ENCODE data around the gene ZMYND11. TPM values are rescaled to one million over a fixed set of nuclear protein-coding genes. Genes with fewer than 3 reads are reported as not detected.
A peak's percentile ranks its signal among the peaks of the same experiment; 100 is the strongest.

ZMYND11 gene
- total and polyA plus RNA-seq, 2 of the 13 experiments (the other 11 are each of a cell fraction or from before 2014, with no cell fraction given), result 17.5 to 38.7 TPM

GRCh38 chr10:230758-231157, 95.5 kb downstream of the ZMYND11 start:
- Histone ChIP-seq H3K79me2 (ENCODE audit: insufficient read depth, low read length) (no peaks in the 10 kb centered on the region), H3K4me1 (ENCODE audit: insufficient read depth, low read length) (no peaks in the 10 kb centered on the region), H4K20me1 (ENCODE audit: insufficient read depth, low read length) (no peaks in the 10 kb centered on the region), H3K36me3 (replicated peaks in 1 of 2; ENCODE audit: control insufficient read depth in 1 of 2, insufficient read depth in 2 of 2, low read length in 2 of 2) (no peaks in the 10 kb centered on the region; a peak in 1 of 5 replicates), H3K4me2 (ENCODE audit: low read depth, low read length) (no peak overlapping the region), H3K27ac (ENCODE audit: extremely low read length, insufficient read depth, low read length) (no peak overlapping the region), H3K9ac (ENCODE audit: insufficient read depth, low read depth, low read length) (no peak overlapping the region), H2AFZ (ENCODE audit: low read length) (no peak overlapping the region), H3K9me3 (ENCODE audit: low read length) (no peaks in the 10 kb centered on the region), H3K4me3 (replicated peaks in 1 of 3; ENCODE audit: insufficient read depth in 1 of 3, low read depth in 2 of 3, low read length in 3 of 3) (no peak overlapping the region), H3K27me3 (ENCODE audit: control insufficient read depth in 1 of 2, insufficient read depth in 2 of 2, low read length in 2 of 2) (no peaks in the 10 kb centered on the region; a peak in 1 of 5 replicates)
- TF ChIP-seq ZNF205 (CRISPR knock-in tag; IDR thresholded peaks at IDR 0.05) (no peak), ZMYM4 (CRISPR knock-in tag; IDR thresholded peaks at IDR 0.05) (0 out of 2 replicates have a peak, but pooled peaks have one; percentile 14), SP140L (CRISPR knock-in tag; IDR thresholded peaks at IDR 0.05; ENCODE audit: borderline replicate concordance) (no peak), KLF9 (CRISPR knock-in tag; IDR thresholded peaks at IDR 0.05; ENCODE audit: low read depth) (no peak), HOXA9 (CRISPR knock-in tag; IDR thresholded peaks at IDR 0.05; ENCODE audit: borderline replicate concordance) (no peak), DMTF1 (CRISPR knock-in tag; IDR thresholded peaks at IDR 0.05) (no peak)
- FAIRE-seq, result peak; percentile 23
- WGBS (ENCODE audit: low lambda C conversion rate), result 97% methylated on average over 9 of the region's 9 CpGs
- CTCF ChIA-PET (ENCODE audit: low intra/inter-chr PET ratio, low total read pairs), result no interaction called here
- in situ Hi-C loops (cut with HindIII; ENCODE audit: extremely low pct_ligation_motif_present, low pct_unique_long_range_greater_than_20kb) (no loop called here), intact Hi-C loops (cut with micrococcal nuclease; ENCODE audit: unreplicated experiment) (no loop called here)
- ATAC-seq, result peak; percentile 67
- peak; percentile 15 for DNase-seq (ENCODE audit: low spot score)
- POLR2A ChIA-PET, result interaction anchor here (0.7 kb wide), 1 partner anchor 191 kb away, joined by 3 read pairs; no protein-coding TSS in a partner anchor
- no TSS peak for BruUV-seq (replicated peaks)

GRCh38 chr10:232061-232460, 96.8 kb downstream of the ZMYND11 start:
- TF ChIP-seq ZNF782 (CRISPR knock-in tag; IDR thresholded peaks at IDR 0.05; ENCODE audit: borderline replicate concordance), result no peak
- TF ChIP-seq ZBTB20 (CRISPR knock-in tag; IDR thresholded peaks at IDR 0.05; ENCODE audit: borderline replicate concordance, low read depth), result no peak
- TF ChIP-seq ZNF44 (CRISPR knock-in tag; IDR thresholded peaks at IDR 0.05), result no peak
- no peak for TF ChIP-seq CEBPG (CRISPR knock-in tag; IDR thresholded peaks at IDR 0.05)
- TF ChIP-seq DMAP1 (CRISPR knock-in tag; IDR thresholded peaks at IDR 0.05), result no peak
- TF ChIP-seq ZNF577 (CRISPR knock-in tag; IDR thresholded peaks at IDR 0.05; ENCODE audit: borderline replicate concordance, low read depth), result no peak
- TF ChIP-seq HES4 (CRISPR knock-in tag; IDR thresholded peaks at IDR 0.05; ENCODE audit: borderline replicate concordance), result no peak
- no peak for TF ChIP-seq ZNF234 (CRISPR knock-in tag; conservative IDR thresholded peaks at IDR 0.05)
- Histone ChIP-seq H3K9me3 (ENCODE audit: low read length) (no peaks in the 10 kb centered on the region), H3K4me2 (ENCODE audit: low read depth, low read length) (no peak overlapping the region), H3K27me3 (ENCODE audit: control insufficient read depth in 1 of 2, insufficient read depth in 2 of 2, low read length in 2 of 2) (no peaks in the 10 kb centered on the region; a peak in 1 of 5 replicates), H4K20me1 (ENCODE audit: insufficient read depth, low read length) (no peaks in the 10 kb centered on the region), H3K4me3 (replicated peaks in 1 of 3; ENCODE audit: insufficient read depth in 1 of 3, low read depth in 2 of 3, low read length in 3 of 3) (no peak overlapping the region), H3K36me3 (replicated peaks in 1 of 2; ENCODE audit: control insufficient read depth in 1 of 2, insufficient read depth in 2 of 2, low read length in 2 of 2) (no peaks in the 10 kb centered on the region; a peak in 1 of 5 replicates), H3K9ac (ENCODE audit: insufficient read depth, low read depth, low read length) (no peak overlapping the region), H3K79me2 (ENCODE audit: insufficient read depth, low read length) (no peaks in the 10 kb centered on the region), H3K4me1 (ENCODE audit: insufficient read depth, low read length) (no peaks in the 10 kb centered on the region), H3K27ac (ENCODE audit: extremely low read length, insufficient read depth, low read length) (no peak overlapping the region), H2AFZ (ENCODE audit: low read length) (no peak overlapping the region)
- 97% methylated on average over 3 of the region's 3 CpGs for WGBS (ENCODE audit: low lambda C conversion rate)
- DNase-seq (ENCODE audit: low spot score), result no peak
- ATAC-seq, result no peak
- CTCF ChIA-PET (ENCODE audit: low intra/inter-chr PET ratio, low total read pairs), result no interaction called here
- intact Hi-C loops (cut with micrococcal nuclease; ENCODE audit: unreplicated experiment) (no loop called here), in situ Hi-C loops (cut with HindIII; ENCODE audit: extremely low pct_ligation_motif_present, low pct_unique_long_range_greater_than_20kb) (no loop called here)
- no TSS peak for BruUV-seq (replicated peaks)
- POLR2A ChIA-PET, result no interaction called here
- no peak for FAIRE-seq

Data from HepG2 (cell line).